GM23338 (cell line): ENCODE data around the gene METTL26. TPM values are rescaled to one million over a fixed set of nuclear protein-coding genes. Genes with fewer than 3 reads are reported as not detected.

Source experiments
- NANOG ChIP-seq: IDR thresholded peaks from 2 replicates; pipeline ENCODE4 v1.6.1; 2016; ENCODE audit warnings: antibody characterized with exemption, borderline replicate concordance
- POLR2AphosphoS5 ChIP-seq: IDR thresholded peaks from 2 replicates; pipeline ENCODE4 v1.6.1; 2016; ENCODE audit warnings: antibody characterized with exemption, low read depth
- ZNF114 ChIP-seq: fragments of 250-450 bp; sonication (Bioruptor Pico); IDR thresholded peaks from 2 replicates; pipeline ENCODE4 v1.5.0; 2020; ENCODE audit warnings: mild to moderate bottlenecking, moderate library complexity
- ZNF331 ChIP-seq: fragments of 250-450 bp; sonication (Bioruptor Pico); IDR thresholded peaks from 2 replicates; pipeline ENCODE4 v1.5.0; 2020; ENCODE audit warnings: low read depth, mild to moderate bottlenecking, moderate library complexity
- ZNF462 ChIP-seq: fragments of 250-450 bp; sonication (Bioruptor Pico); IDR thresholded peaks from 2 replicates; pipeline ENCODE4 v1.5.0; 2020; ENCODE audit warnings: mild to moderate bottlenecking, moderate library complexity
- polyA plus RNA-seq: library from polyadenylated mRNA; unstranded; fragments of >200 nt; fragmentation: Nextera tagmentation; extraction: Ambion mirVana; gene quantifications from 2 replicates; pipeline ENCODE4 v1.2.1, GENCODE V29; 2016
- total RNA-seq: library from RNA; depleted of rRNA; stranded (reverse); fragments of >200 nt; shearing (Covaris generic); gene quantifications from 2 replicates; pipeline ENCODE4 v1.2.3, GENCODE V29; 2014
- TF ChIP-seq, protein P1 (sequence below): IDR thresholded peaks from one replicate; pipeline ENCODE4 v1.6.1; 2018; ENCODE audit warnings: antibody characterized with exemption; ENCODE audit not compliant: unreplicated experiment

METTL26 gene
- total and polyA plus RNA-seq, 2 experiments from 2014 or later = 153 to 223 TPM

DNA sequence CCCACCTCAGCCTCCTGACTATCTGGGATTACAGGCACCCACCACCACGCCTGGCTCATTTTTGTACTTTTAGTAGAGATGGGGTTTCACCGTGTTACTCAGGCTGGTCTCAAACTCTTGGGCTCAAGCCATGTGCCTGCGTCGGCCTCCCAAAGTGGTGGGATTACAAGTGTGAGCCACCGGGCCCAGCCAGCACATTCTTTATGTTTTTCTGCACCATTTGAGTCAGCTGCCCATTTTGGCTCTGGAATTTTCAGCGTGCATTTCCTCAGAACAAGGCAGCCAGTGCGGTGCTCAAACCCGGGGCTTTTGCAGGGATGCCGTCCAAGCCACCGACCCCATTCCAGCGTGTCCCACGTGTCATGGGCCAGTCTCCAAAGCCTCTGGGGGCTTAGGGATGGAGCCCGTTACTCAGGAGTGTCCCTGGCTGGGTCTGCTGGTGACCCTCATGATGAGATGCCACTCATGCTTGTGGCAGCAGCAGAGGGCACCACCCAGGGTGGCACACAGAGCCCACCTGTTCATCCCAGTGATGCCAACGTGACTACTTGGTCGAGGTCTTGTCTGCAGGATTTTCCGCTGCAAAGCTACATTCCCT is 50.0 kb downstream of the METTL26 start (continued):
- TF ChIP-seq ZNF462 (CRISPR knock-in tag) = no peak
- TF ChIP-seq, protein P1, sequence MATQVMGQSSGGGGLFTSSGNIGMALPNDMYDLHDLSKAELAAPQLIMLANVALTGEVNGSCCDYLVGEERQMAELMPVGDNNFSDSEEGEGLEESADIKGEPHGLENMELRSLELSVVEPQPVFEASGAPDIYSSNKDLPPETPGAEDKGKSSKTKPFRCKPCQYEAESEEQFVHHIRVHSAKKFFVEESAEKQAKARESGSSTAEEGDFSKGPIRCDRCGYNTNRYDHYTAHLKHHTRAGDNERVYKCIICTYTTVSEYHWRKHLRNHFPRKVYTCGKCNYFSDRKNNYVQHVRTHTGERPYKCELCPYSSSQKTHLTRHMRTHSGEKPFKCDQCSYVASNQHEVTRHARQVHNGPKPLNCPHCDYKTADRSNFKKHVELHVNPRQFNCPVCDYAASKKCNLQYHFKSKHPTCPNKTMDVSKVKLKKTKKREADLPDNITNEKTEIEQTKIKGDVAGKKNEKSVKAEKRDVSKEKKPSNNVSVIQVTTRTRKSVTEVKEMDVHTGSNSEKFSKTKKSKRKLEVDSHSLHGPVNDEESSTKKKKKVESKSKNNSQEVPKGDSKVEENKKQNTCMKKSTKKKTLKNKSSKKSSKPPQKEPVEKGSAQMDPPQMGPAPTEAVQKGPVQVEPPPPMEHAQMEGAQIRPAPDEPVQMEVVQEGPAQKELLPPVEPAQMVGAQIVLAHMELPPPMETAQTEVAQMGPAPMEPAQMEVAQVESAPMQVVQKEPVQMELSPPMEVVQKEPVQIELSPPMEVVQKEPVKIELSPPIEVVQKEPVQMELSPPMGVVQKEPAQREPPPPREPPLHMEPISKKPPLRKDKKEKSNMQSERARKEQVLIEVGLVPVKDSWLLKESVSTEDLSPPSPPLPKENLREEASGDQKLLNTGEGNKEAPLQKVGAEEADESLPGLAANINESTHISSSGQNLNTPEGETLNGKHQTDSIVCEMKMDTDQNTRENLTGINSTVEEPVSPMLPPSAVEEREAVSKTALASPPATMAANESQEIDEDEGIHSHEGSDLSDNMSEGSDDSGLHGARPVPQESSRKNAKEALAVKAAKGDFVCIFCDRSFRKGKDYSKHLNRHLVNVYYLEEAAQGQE = no peak
- TF ChIP-seq NANOG = no peak
- no peak for TF ChIP-seq ZNF114 (CRISPR knock-in tag)
- TF ChIP-seq ZNF331 (CRISPR knock-in tag) = no peak
- TF ChIP-seq POLR2AphosphoS5 = no peak
